CD4-positive, alpha-beta T cell treated with Interleukin-4 for 1 hour (primary cell): ENCODE results near the gene CRLF1.
"Not testable (repeated sequence)": the region's sequence is repeated elsewhere in the genome, so short reads cannot be mapped to it uniquely, and the experiment has no call there.

ENCODE experiments used
- DNase-seq, 2 donors: peaks; one replicate each; pipeline ENCODE4 v3.0.0-alpha.2; 2020 to 2022

The CRLF1 gene

DNA sequence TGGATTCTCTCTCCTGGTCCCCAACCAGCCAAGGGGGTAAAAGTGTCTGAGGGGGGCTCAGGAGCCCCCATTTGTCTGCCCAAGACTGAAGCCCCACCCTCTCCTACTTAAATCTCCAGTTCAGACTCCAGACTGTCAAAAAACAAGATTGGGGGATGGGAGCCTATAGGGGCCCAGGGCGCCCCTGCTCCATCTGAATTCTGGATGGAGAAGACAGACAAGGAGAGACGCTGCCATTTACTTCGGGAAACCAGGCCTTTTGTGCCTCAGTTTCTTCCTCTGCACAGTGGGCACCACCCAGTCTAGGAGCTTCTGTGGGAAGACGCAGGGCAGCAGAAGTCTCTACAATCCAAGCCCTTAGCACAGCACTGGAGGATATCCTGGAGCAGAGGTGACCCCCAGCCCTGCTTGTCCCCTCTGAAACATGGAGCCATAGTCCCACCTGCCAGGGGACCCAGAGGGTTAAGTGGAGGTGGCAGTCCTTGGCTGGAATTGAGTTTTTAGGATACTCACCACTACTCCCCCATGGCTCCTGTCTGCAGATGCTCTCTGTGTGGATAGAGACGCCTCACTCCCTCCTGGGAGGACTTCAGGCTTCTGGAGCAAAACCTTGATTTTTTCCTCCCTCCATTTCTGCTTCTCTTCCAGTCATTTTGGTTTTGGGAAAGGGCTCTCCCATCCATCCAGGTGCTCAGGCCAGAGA lies 1.7 kb upstream of the CRLF1 start:
- DNase-seq, result no peak

DNA sequence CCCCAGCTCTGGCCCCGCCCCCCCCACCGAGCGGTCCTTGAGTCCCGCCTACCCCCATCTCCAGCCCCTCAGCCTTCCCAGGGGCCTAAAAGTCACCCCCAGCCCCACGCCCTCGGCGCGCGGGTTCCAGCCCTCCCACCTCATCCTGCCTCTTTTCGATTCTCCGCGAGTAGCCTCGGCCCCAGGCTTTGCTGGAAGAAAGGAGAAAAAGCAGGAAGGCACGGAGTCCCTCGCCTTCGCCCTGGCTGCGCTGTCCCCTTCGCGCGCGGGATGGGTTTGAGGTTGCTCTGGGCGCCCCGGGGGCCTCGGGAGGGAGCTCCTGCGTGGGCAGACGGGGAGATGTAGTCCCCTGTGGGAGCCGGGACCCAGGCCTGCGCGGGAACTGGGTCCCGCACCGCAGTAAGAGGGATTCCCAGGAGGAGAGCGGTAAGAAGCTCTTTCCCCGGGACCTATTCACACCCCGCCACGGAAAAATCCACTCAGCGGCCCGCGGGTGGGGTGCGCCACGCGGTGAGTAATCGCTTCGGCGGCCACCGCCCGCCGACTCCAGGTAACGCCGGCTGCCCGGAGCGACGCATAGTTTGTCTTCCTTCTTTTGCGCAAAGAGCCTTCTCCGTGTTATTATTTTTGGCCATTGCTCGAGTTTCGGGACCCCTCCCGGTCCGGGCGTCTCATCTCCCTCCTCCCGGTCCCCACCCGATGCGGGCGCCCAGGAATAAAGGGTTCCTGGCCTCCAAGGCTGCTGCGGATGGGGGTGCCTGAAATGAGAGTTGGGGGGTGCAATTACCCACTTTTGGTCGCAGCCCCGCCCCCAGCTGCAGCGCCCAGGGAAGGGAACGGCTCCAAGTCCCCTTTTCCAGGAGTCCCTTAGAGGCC lies 865 bp upstream of the CRLF1 start:
- no peak for DNase-seq

DNA sequence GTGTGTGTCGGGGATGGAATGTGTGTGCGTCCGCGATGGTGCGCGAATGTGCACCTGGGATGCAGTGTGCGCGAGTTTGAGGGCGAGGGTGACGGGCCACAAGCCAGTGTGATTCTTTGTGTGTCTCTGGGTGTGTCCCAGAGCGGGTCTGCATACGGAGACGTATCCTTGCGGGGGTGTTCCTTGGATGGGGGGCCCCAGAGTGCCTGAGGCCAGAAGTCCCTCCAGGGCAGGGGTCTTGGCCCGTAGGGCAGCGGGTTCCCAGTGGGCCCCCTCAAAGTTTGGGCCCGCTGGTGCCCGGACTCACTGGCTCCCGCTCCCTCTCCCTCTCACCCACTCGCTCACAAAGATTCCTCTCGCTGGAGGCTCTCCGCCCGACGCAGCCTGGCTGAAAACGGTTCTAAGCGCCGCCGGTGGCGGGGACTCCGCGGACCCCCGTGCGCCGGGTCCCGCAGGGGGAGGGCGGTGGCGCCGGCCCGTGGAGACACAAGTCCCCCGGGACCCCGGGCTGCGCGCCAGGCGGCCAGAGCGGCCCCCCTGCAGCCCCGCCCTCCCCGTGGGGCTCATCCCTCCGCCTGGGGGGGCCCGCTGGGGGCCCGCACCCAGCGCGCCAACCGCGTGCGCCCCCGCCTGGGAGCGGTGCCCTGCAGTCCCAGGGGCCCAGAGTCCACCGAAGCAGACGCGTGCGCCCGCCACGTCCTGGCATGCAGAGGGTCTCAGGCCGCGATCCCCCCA lies 886 bp downstream of the CRLF1 start:
- no peak for DNase-seq

DNA sequence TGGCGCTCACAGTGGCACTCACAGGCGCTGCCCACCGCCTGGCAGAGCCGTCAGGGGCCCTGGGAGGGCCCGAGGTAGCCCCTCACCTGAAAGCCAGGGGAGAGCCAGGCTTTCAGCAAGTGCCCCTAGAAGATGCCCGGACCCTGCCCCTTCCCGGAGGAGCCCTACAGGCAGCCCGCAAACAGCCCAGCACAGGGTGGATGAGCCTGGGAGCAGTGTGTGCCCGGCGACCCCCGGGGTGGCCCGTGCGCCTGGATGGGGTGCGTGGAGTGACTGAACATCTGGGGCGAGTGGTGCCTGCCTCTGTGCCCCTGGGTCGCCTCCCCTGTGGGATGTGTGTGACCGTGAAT lies 1.4 kb downstream of the CRLF1 start:
- DNase-seq, result no peak

DNA sequence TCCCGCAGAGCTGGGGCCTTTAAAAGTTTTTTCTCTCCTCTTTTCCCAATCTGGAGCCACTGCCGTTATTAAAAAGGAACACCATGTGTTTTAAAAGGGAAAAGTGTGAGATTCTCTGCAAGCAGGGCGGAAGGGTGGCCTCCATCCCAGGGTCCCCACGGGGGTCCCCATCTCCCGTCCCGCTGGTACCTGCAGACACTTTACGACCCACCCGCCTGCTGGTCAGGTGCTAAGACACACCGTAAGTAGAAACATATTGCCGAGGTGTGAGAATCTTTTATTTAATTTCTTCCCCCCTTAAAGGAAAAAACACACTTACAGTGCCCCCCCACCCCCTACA lies 1.8 kb downstream of the CRLF1 start:
- DNase-seq, result no peak

DNA sequence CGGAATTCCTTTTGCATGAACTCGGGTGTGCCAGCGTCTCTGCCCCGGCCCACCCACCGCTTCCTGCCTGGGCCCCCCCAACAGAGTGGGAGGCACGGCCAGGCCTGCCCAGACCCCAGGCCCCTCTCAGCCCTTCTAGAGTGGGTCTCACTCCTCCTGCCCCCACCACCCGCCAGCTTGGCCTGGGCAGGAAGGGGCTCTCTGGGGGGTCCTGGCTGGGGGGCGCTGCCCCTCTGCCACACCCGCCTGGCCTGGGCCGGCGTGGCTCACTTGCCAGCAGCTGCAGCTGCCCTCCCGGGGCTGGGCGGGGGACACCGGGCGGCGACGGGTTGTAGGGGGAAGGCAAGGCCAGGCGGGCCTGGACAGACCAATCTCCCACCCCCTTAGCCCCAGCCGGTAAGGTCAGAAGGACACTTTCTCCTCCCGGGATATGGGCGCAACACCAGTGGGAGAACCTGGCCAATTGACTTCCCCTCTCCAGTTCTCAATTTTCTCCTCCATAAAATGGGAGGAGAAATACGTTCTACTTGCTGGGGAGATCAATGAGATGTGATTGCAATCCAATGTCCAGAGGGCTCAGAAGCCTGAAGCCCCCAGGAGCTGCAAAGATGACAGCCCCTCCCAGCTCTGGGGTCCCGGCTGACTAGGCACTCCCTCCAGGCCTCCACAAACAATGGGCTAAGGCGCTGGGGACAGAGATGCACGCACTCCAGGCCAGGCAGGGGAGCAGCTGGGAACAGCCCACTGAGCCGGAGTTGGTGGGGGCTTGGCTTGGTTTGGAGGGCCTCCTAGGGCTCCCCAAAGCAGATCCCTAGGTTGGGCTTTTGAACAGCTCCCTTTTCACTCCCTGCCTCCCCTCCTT lies 2.4 kb downstream of the CRLF1 start:
- DNase-seq, result no peak

DNA sequence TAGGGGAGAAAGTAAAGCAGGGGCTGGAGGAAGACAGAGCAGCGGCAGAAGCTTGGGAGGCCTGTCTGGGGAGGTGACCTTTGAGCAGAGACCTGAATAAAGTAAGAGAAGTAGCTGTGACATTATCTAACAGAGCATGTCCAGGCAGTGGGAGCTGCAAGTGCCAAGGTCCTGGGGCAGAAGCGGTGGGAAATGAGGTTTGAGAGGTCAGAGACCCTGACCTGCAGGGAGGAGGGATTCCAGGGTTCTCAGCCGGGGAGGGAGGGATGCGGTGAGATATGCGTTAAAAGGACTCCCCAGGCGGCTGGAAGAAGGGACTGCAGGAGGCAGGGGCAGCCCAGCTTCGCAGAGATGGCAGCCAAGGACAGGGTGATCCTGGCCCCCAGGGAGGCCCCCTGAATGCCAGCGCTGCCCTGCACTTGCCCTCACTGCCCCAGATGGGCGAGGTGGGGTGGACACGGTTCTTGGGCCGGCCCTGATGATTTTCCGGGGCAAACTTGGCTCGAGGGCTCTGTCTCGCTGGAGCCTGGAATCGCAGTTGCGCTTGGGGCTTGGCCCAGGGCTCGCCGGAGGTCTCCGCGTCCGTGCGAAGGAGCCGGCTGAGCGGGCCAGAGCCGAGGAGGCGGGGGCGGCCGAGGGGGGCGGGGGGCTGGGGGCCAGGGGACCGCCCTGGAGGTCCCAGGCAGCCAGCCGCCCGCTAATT lies 3.2 kb downstream of the CRLF1 start:
- no peak for DNase-seq

DNA sequence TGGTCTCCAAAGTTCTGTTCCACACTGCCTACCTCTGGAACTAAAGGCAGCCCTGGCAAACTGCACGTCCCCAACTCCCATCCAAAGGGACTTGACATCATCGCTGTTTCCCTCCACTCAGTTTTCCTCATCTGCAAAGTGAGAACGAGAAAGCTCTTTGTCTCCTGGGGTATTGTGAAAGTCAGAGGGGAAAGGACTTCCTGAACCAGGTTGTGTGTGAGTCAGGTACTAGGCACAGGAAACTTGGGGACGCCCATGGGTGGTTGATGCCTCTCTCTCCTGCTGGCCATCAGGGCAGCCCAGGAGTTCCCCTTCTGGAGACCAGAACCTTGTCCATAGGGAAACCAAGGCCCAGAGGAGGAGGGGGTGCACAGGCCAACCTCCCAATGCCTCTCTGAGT lies 4.7 kb downstream of the CRLF1 start:
- no peak for DNase-seq

DNA sequence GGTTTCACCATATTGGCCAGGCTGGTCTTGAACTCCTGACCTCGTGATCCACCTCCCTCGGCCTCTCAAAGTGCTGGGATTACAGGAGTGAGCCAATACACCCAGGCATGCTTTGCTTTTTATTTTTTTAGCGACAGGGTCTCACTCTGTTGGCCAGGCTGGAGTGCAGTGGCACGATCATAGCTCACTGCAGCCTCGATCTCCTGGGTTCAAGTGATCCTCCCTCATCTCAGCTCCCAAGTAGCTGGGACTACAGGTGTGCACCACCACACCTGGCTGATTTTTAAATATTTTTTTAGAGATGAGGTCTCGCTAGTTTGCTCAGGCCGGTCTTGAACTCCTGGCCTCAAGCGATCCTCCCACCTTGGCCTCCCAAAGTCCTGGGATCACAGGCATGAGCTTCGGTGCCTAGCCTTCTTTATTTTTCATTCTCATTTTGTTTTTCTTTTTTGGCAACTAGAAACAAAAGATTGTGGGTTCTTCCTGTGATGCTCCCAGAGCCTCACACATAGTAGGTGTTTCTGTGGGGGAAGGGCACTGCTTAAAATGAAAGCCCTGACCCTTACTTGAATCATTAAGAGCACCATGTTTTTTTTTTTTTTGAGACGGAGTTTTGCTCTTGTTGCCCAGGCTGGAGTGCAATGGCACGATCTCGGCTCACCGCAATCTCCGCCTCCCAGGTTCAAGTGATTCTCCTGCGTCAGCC lies 5.8 kb downstream of the CRLF1 start:
- not testable (repeated sequence) for DNase-seq

DNA sequence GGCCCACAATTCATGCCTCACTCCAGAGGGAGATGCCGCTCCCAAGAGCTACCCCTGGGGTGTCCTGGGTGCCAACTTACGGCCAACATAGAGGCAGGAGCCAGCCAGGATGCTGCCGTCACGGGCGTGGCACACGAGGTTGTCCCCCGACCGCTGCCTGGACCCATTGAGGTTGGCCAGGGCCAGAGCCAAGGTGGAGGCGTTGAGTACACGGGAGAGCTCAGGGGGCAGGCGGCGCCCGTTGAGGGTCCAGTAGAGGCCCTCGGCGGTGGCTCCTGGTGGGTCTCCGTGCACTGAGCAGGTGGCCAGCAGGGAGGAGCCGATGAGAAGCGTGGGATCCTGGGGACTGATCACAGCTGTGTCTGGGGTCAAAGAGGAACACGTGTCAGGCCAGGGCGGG lies 7.1 kb downstream of the CRLF1 start:
- no peak for DNase-seq

DNA sequence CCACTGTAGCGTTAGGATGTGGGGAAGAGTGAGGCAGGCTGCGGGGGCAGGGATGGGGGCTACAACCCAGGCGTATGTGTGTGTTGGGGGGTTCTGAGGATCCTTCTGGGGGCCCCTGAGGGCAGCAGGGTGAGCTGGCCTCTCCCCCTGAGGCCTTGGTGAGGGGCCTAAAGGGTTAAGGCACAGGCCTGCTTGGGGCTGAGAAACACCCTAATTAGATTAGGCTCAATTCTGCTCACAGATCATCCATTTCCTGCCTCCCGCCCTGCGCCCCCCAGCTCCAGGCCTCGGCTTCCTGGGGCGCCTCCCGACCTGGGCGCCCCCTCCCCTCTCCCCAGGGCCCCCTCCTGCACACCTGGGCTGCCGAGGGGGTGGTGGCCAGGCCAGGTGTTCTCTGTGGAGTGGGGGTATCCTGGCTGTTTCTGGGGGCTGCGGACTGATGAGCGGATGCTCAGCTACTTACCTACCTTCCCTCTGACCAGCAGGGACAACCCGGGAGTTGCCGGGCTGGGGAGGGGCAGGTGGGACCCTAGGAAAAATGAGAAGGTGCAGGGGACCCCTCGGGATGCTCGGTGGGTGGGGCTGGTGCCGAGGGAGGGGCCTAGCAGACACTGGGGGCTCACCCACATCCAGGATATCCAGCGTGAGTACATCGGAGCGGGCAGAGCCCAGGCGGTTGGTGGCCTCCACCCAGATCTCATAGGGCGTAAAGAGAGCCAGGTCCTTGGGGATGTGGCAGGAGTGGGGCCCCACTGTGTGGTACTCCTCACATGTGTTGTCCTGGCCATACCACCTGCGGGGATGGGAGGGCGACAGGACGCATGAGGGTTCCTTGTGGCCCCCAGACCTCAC lies 8.6 kb downstream of the CRLF1 start:
- no peak for DNase-seq

DNA sequence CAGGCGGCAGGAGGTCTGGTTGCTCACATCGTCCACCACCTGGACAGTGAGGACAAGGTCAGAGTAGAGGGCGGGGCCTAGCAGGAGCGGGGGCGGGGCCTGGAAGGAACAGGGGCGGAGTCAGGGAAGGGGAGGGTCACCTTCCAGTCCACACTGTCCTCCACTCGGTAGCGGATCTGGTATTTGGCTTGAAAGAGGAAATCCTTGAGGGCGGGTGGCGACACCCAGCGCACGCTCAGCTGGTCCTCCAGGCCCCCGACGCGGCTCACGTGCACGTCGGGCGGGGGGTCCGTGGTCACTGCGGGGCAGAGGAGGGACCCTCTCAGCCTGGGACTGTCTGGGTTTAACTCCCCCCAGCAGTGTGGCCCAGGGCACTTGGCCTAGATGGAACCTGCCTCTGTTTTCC lies 9.8 kb downstream of the CRLF1 start:
- peak; percentile 28 to 51 for DNase-seq

DNA sequence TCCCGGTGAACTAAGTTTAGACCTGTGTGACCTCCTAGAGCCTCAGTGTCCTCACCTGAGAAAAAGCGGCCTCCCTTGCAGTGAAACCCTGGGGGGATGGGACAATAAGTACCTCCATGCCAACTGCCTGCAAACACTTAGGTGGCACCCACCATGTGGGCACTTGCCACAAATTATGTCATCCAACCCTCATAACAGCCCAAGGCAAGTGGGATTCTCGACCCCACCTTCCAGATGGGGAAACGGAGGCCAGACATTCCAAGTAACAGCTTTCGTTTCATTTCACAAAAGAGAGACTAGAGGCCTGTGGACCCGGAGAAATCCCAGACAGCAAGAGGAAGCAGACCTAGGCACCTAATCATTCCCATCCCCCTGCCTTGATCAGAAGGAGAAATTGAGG lies 11.1 kb downstream of the CRLF1 start:
- no peak for DNase-seq

DNA sequence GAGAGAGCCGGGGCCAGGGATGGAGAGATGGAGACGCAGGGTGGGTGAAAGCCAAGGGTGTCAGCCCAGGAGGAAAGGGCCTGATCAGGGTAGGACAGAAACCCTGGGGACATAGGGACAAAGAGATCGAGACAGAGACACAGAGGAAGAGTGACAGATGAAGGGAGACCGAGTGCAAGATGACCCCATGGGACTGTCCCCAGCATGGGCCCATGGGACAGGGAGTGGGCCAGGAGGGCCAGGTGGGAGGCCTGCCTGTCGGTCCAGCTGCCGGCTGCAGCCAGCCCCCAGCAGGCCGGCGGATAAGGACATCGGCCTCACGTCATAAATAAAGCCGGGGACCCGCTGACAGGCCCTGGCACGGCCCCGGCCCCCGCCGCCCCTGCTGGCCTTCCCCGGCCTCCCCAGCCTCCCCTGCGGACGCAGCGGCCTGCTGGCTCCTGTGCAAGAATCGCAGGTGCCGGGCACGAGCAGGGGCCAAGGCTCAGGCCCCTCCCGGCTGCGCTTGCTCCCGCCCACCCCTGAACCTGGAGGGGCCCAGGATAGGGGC lies 11.7 kb downstream of the CRLF1 start:
- no peak for DNase-seq

DNA sequence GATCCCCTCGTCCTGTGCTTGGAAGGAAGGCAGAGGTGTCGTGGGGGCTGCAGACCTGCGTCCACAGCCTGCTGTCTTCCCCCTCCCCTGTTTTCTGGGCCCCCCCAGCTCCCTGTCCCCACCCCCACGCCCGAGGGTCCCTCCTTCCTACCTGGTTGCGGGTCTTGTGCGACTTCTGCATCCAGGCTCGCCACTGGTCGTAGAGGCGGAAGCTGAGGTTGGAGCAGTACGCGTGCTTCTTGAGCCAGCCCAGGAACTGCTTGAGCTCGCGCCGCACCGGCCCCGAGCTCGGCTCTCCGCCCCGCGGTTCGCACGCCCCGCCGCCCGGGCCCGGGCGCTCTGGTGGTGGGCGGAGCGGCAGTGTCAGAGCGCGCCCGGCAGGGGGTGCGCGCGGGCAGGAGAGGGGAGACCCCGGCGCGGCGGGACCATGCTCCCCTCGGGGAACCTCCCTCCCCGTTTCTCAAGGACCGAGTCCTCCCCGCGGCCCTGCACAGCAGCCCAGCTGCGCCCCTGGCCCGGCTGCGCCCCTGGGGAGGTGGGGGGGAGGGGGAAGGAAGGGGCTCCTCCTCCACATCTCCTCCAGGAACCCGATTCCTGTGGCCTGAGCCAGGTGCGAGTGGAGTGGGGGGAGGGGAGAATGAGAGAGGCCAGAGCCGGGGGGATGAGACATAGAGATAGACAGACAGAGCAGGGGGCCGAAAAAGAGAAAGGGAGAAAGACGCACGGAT lies 12.3 kb downstream of the CRLF1 start:
- DNase-seq, result peak; percentile 75 to 77

DNA sequence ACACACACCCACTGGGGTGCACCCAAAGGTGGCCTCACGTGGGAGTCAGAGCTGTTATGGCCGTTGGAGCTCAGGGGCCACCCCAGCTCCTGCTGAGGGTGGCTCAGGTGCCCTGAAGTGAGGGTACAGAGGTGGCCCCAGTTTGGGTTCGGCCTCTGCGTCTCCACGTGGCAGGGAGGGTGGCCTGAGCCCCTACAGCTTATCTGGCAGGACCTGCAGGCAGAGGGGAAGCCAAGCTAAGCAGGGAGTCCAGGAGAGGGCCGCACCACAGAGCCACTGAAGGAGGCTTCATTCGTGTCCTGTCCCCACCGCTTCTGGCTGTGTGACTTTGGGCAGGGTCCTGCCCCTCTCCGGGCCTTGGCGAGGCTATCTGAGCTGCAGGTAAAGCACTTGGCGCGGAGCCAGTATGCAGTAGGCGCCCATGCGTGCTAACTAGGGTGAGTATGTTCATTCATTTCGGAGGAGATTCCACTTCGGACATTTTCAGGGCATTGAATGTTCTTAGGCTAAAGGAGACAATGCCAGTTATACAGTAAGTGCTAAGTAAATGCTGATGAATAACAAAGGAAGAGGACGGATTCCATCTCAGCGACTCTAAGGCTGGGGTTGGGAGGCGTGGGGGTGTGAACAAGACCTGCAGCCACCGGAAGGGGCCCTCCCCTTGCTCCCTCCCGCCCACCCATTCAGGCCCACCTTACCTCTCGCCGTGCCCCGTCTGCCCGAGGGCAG lies 13.1 kb downstream of the CRLF1 start:
- no peak for DNase-seq

DNA sequence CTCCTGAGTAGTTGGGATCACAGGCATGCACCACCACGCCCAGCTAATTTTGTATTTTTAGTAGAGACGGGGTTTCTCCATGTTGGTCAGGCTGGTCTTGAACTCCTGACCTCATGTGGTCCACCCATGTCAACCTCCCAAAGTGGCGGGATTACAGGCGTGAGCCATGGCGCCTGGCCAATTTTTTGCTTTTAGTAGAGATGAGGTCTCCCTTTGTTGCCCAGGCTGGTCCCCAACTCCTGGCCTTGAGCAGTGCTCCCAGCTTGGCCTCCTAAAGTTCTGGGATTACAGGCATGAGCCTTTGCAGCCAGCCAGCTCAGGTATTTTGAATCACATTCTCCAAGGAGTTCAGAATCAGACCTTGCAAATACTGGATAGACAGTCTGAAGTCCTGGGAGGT lies 13.9 kb downstream of the CRLF1 start:
- DNase-seq, result not testable (repeated sequence)

DNA sequence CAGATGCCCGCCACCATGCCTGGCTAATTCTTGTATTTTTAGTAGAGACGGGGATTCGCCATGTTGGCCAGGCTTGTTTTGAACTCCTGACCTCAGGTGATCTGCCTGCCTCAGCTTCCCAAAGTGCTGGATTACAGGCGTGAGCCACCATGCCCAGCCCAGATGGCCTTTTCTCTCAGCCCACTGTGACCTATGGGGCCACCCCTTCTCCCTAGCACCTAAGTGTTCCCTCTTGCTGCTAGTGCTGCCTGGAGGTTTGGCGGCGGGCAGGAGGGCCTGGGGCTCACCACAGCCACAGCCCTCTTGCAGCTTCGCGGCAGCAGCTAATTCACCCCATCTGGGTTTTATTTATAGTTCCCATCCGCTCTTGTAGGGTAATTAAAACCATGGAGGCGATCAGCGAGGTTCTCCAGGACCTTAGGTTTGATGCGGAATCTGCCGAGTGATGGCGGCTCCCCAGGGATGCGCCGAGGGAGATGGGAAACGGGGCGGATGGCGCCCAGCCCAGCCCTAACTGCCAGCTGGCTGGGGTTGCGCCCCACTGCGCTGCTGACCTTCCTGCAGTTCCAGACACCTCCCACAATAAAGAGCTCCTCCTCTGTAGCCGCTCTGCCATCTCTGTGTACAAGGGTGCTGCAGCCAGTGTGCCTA lies 14.7 kb downstream of the CRLF1 start:
- no peak for DNase-seq
